IMR-90 (cell line): ENCODE results near the gene RPS6KA3. TPM values are rescaled to one million over a fixed set of nuclear protein-coding genes. Genes with fewer than 3 reads are reported as not detected.

Experiments used
- ATAC-seq: fragments of 200-7000 bp; cut with Tn5 transposase; 2 replicates; pipeline ENCODE4 v1.9.1; 2020; ENCODE audit warnings: low read depth, mild to moderate bottlenecking, moderate library complexity
- BruUV-seq: library from RNA; stranded (reverse); fragments of 400-500 nt; replicated peaks from 2 replicates; lab custom pipeline; 2021; lab: Mats Ljungman, UMichigan
- CTCF ChIA-PET: fragments of 300-600 bp; formaldehyde crosslinking; extraction: SDS; loops from one replicate; lab custom pipeline; 2021; ENCODE audit warnings: antibody characterized with exemption; lab: Yijun Ruan, JAX
- POLR2A ChIA-PET: fragments of 300-600 bp; sonication (Branson Sonifier 250); formaldehyde crosslinking; loops from one replicate; lab custom pipeline; 2022; ENCODE audit warnings: antibody characterized with exemption; ENCODE audit not compliant: unreplicated experiment; lab: Charles Lee
- DNase-seq: peaks from one replicate; pipeline ENCODE4 v3.0.0; 2013
- H2AFZ ChIP-seq: replicated peaks from 2 replicates; pipeline ENCODE3; 2013; ENCODE audit warnings: low read length, mild to moderate bottlenecking; ENCODE audit not compliant: poor library complexity
- H2AK5ac ChIP-seq: 2 replicates; pipeline ENCODE4 v1.6.1; 2013; ENCODE audit warnings: low read depth, low read length, inconsistent platforms
- H2AK9ac ChIP-seq: replicated peaks from 2 replicates; pipeline ENCODE3; 2013; ENCODE audit warnings: mild to moderate bottlenecking, low read depth, low read length, moderate library complexity; ENCODE audit not compliant: poor library complexity
- H2BK120ac ChIP-seq: 2 replicates; pipeline ENCODE4 v1.6.1; 2013; ENCODE audit warnings: low read depth, low read length, inconsistent platforms
- H2BK15ac ChIP-seq: 3 replicates; pipeline ENCODE4 v1.6.1; 2013; ENCODE audit warnings: low read depth, low read length, inconsistent platforms
- H2BK20ac ChIP-seq: 2 replicates; pipeline ENCODE4 v1.6.1; 2013; ENCODE audit warnings: low read depth, mild to moderate bottlenecking, inconsistent platforms, low read length, moderate library complexity
- H2BK5ac ChIP-seq: 2 replicates; pipeline ENCODE4 v1.6.1; 2013; ENCODE audit warnings: mild to moderate bottlenecking, low read depth, low read length, inconsistent platforms; ENCODE audit not compliant: poor library complexity, severe bottlenecking
- H3K14ac ChIP-seq: replicated peaks from 2 replicates; pipeline ENCODE4 v1.6.1; 2013; ENCODE audit warnings: low read depth, low read length, inconsistent platforms
- H3K18ac ChIP-seq: 2 replicates; pipeline ENCODE4 v1.6.1; 2013; ENCODE audit warnings: low read depth, low read length, control low read depth
- H3K23ac ChIP-seq: 2 replicates; pipeline ENCODE4 v1.6.1; 2013; ENCODE audit warnings: low read depth, low read length, inconsistent platforms
- H3K27ac ChIP-seq: 2 replicates; pipeline ENCODE4 v1.5.1; 2013; ENCODE audit warnings: mild to moderate bottlenecking, control low read depth, low read length; ENCODE audit not compliant: insufficient read depth
- H3K27me3 ChIP-seq: 2 replicates; pipeline ENCODE4 v1.6.1; 2013; ENCODE audit warnings: low read length; ENCODE audit not compliant: control insufficient read depth, insufficient read depth
- H3K36me3 ChIP-seq: 2 replicates; pipeline ENCODE4 v1.6.1; 2013; ENCODE audit warnings: low read length, mixed read lengths; ENCODE audit not compliant: control insufficient read depth, insufficient read depth
- H3K4ac ChIP-seq: 2 replicates; pipeline ENCODE4 v1.6.1; 2013; ENCODE audit warnings: low read depth, low read length, inconsistent platforms
- H3K4me1 ChIP-seq: 2 replicates; pipeline ENCODE4 v1.6.1; 2013; ENCODE audit warnings: low read length, mixed read lengths; ENCODE audit not compliant: control insufficient read depth, insufficient read depth
- H3K4me2 ChIP-seq: 2 replicates; pipeline ENCODE4 v1.6.1; 2013; ENCODE audit warnings: low read depth, mild to moderate bottlenecking, control low read depth, low read length, moderate library complexity
- H3K4me3 ChIP-seq: 2 replicates; pipeline ENCODE4 v1.5.1; 2013; ENCODE audit warnings: low read depth, mild to moderate bottlenecking, control low read depth, low read length, moderate library complexity; ENCODE audit not compliant: insufficient read depth
- H3K56ac ChIP-seq: 2 replicates; pipeline ENCODE4 v1.6.1; 2013; ENCODE audit warnings: low read length, inconsistent platforms; ENCODE audit not compliant: insufficient read depth; ENCODE audit errors: extremely low read depth
- H3K79me1 ChIP-seq, 2 experiments: 2 replicates each; pipeline ENCODE4 v1.6.1; 2013; ENCODE audit warnings: low read length in 2 of 2, inconsistent platforms in 1 of 2, low read depth in 1 of 2
- H3K9ac ChIP-seq: 2 replicates; pipeline ENCODE4 v1.6.1; 2013; ENCODE audit warnings: low read depth, low read length, control low read depth
- H3K9me1 ChIP-seq: 2 replicates; pipeline ENCODE4 v1.6.1; 2013; ENCODE audit warnings: low read length, inconsistent platforms; ENCODE audit not compliant: insufficient read depth
- H3K9me3 ChIP-seq: 2 replicates; pipeline ENCODE4 v1.6.1; 2013; ENCODE audit warnings: low read length; ENCODE audit not compliant: control insufficient read depth, insufficient read depth
- H4K20me1 ChIP-seq: 2 replicates; pipeline ENCODE4 v1.6.1; 2013; ENCODE audit warnings: low read length, inconsistent platforms; ENCODE audit not compliant: insufficient read depth
- H4K5ac ChIP-seq: 2 replicates; pipeline ENCODE4 v1.6.1; 2013; ENCODE audit warnings: mild to moderate bottlenecking, low read depth, low read length, control low read depth
- H4K8ac ChIP-seq, 2 experiments: 2 replicates each; pipeline ENCODE4 v1.6.1; 2013; ENCODE audit warnings: low read depth in 2 of 2, low read length in 2 of 2, control low read depth in 1 of 2, inconsistent platforms in 1 of 2
- H4K91ac ChIP-seq: 2 replicates; pipeline ENCODE4 v1.6.1; 2013; ENCODE audit warnings: low read depth, low read length, inconsistent platforms; ENCODE audit not compliant: insufficient read depth
- CHD1 ChIP-seq: IDR thresholded peaks from 2 replicates; pipeline ENCODE4 v1.6.1; 2012; ENCODE audit warnings: low read depth, low read length, improper control_type of control experiment
- FOS ChIP-seq: fragments of 150-350 bp; IDR thresholded peaks from 2 replicates; pipeline ENCODE4 v1.6.1; 2016; ENCODE audit warnings: low read depth, low read length
- MAZ ChIP-seq: IDR thresholded peaks from 2 replicates; pipeline ENCODE4 v1.6.1; 2012; ENCODE audit warnings: low read depth, mild to moderate bottlenecking, low read length, improper control_type of control experiment, moderate library complexity, borderline replicate concordance
- NFE2L2 ChIP-seq: fragments of 150-350 bp; IDR thresholded peaks from 2 replicates; pipeline ENCODE4 v1.6.1; 2016; ENCODE audit warnings: low read depth, mild to moderate bottlenecking, low read length
- RCOR1 ChIP-seq: IDR thresholded peaks from 2 replicates; pipeline ENCODE4 v1.6.1; 2012; ENCODE audit warnings: mild to moderate bottlenecking, low read length, improper control_type of control experiment; ENCODE audit not compliant: insufficient replicate concordance
- SMC3 ChIP-seq: fragments of 150-350 bp; IDR thresholded peaks from 2 replicates; pipeline ENCODE4 v1.6.1; 2016; ENCODE audit warnings: low read depth, mild to moderate bottlenecking, antibody characterized with exemption, low read length, moderate library complexity
- USF2 ChIP-seq: fragments of 150-350 bp; IDR thresholded peaks from 2 replicates; pipeline ENCODE4 v1.6.1; 2017; ENCODE audit warnings: mild to moderate bottlenecking, antibody characterized with exemption, low read length, low read depth
- WGBS, 2 experiments: methylation state at CpG; one replicate each; pipeline versions ENCODE4 v1.1.5 to v1.1.7; 2013; ENCODE audit warnings: missing lambda C conversion rate in 2 of 2; ENCODE audit not compliant: insufficient read length in 1 of 2; ENCODE audit errors: extremely low coverage in 2 of 2; 5-methylcytosine and 5-hydroxymethylcytosine counted together
- dilution Hi-C: fragments of 300-500 bp; cut with HindIII; formaldehyde crosslinking; loops from one replicate; pipeline ENCODE4 v1.14.3; 2018; ENCODE audit warnings: low sequenced_read_pairs; ENCODE audit not compliant: unreplicated experiment
- in situ Hi-C: fragments of 300-500 bp; cut with MboI; formaldehyde crosslinking; loops from 3 replicates; pipeline ENCODE4 v1.14.3; 2019; ENCODE audit warnings: low sequenced_read_pairs, inconsistent platforms, mixed read lengths
- intact Hi-C: fragments of 100-400 bp; cut with micrococcal nuclease; formaldehyde crosslinking; loops from 2 replicates; pipeline ENCODE4 v1.10.0; 2022
- polyA plus RNA-seq, 3 experiments: library from polyadenylated mRNA; depleted of rRNA; stranded (reverse); fragments of >200 nt; gene quantifications; 2 replicates each; pipeline ENCODE4 v1.2.3, GENCODE V29; 2012; ENCODE audit warnings: low replicate concordance in 1 of 3
- total RNA-seq: library from RNA; depleted of rRNA; stranded (reverse); fragments of >200 nt; gene quantifications from 2 replicates; pipeline ENCODE4 v1.2.3, GENCODE V29; 2012

The RPS6KA3 gene
- total and polyA plus RNA-seq, 2 of the 4 experiments (the other 2 are of a cell fraction), result 20.8 to 43.9 TPM

DNA sequence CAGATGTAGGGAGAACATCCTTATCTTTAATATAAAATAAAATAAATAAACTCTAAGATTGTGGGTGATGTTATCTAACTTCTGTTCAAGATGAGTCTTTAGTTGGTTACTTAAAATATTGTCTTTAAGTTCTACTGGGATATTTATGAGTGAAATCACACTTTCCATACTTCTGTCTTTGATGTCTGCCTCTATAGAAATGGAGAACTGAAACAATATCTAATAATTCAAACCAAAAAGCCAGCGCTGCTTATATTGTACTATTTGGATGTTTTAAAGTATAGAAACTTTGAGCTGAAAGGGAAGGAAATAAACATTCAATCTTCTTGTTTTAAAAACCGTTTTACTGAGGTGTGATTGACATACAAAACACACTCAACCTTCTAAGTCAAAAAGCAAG, 44.8 kb upstream of the RPS6KA3 start:
- ChIA-PET POLR2A (no interaction called here), CTCF (no interaction called here)
- BruUV-seq, result no TSS peak
- Histone ChIP-seq H3K9ac (no peak overlapping the region), H2AFZ (no peak overlapping the region), H3K9me3 (no peaks in the 10 kb centered on the region), H3K56ac (no peak overlapping the region), H3K23ac (no peak overlapping the region), H3K4me3 (no peak overlapping the region), H2BK120ac (no peak overlapping the region), H3K4me2 (no peak overlapping the region), H4K91ac (no peak overlapping the region), H4K20me1 (no peaks in the 10 kb centered on the region), H3K18ac (no peak overlapping the region), H2AK5ac (no peak overlapping the region), H3K27ac (no peak overlapping the region), H3K14ac (no peak overlapping the region), H3K79me1 (no peaks in the 10 kb centered on the region), H3K36me3 (no peaks in the 10 kb centered on the region), H2BK5ac (no peak overlapping the region), H2BK20ac (no peak overlapping the region), H3K4me1 (peaks cover 9% of the 10 kb centered on the region), H2BK15ac (no peak overlapping the region), H3K4ac (no peak overlapping the region), H3K9me1 (no peaks in the 10 kb centered on the region), H3K27me3 (no peaks in the 10 kb centered on the region; the same call in 1 of the 2 replicates), H4K8ac (no peak overlapping the region), H4K5ac (no peak overlapping the region), H2AK9ac (no peak overlapping the region)
- dilution Hi-C loops, result no loop called here
- in situ Hi-C loops, result no loop called here
- intact Hi-C loops, result no loop called here
- TF ChIP-seq FOS (no peak), CHD1 (no peak), RCOR1 (no peak), NFE2L2 (no peak), USF2 (no peak), MAZ (no peak), SMC3 (no peak)
- WGBS, 2 experiments, result no CpG with 5 or more reads among the region's 2 CpGs
- ATAC-seq, result no peak
- no peak for DNase-seq
